ES-I3 (cell line): Measurements from ENCODE around the gene MTPN.

Experiments
- H3K36me3 ChIP-seq: 2 replicates; pipeline ENCODE4 v1.6.1; 2013; ENCODE audit warnings: mild to moderate bottlenecking, low read length, control low read depth, moderate library complexity; ENCODE audit not compliant: insufficient read depth
- H3K4me1 ChIP-seq: 2 replicates; pipeline ENCODE4 v1.6.1; 2013; ENCODE audit warnings: mild to moderate bottlenecking, control low read depth, low read length; ENCODE audit not compliant: insufficient read depth
- H3K9ac ChIP-seq: 2 replicates; pipeline ENCODE4 v1.6.1; 2013; ENCODE audit warnings: low read depth, mild to moderate bottlenecking, low read length, moderate library complexity
- H3K9me3 ChIP-seq: 2 replicates; pipeline ENCODE4 v1.6.1; 2013; ENCODE audit warnings: mild to moderate bottlenecking, low read length, moderate library complexity; ENCODE audit not compliant: control insufficient read depth, insufficient read depth

Gene MTPN

GRCh38 chr7:135933509-135934188 lies 43.5 kb downstream of the MTPN start:
- Histone ChIP-seq H3K9ac (no peak overlapping the region), H3K4me1 (peaks cover 10% of the 10 kb centered on the region), H3K9me3 (no peaks in the 10 kb centered on the region), H3K36me3 (no peaks in the 10 kb centered on the region)

GRCh38 chr7:135932131-135932530 lies 45.0 kb downstream of the MTPN start:
- Histone ChIP-seq H3K4me1 (peaks cover 10% of the 10 kb centered on the region), H3K9me3 (no peaks in the 10 kb centered on the region), H3K9ac (no peak overlapping the region), H3K36me3 (no peaks in the 10 kb centered on the region)

- no peaks in the 10 kb centered on the region for H3K36me3 ChIP-seq
- no peak overlapping the region for H3K9ac ChIP-seq
- H3K4me1 ChIP-seq = peaks cover 10% of the 10 kb centered on the region
- no peaks in the 10 kb centered on the region for H3K9me3 ChIP-seq
Measured at GRCh38 chr7:135930565-135931461, 46.3 kb downstream of the MTPN start.

- Histone ChIP-seq H3K36me3 (no peaks in the 10 kb centered on the region), H3K9ac (no peak overlapping the region), H3K9me3 (no peaks in the 10 kb centered on the region), H3K4me1 (peaks cover 10% of the 10 kb centered on the region)
Measured at GRCh38 chr7:135929722-135930141, 47.4 kb downstream of the MTPN start.

- Histone ChIP-seq H3K9ac (no peak overlapping the region), H3K9me3 (no peaks in the 10 kb centered on the region), H3K4me1 (peaks cover 10% of the 10 kb centered on the region), H3K36me3 (no peaks in the 10 kb centered on the region)
Measured at GRCh38 chr7:135929249-135929648, 47.9 kb downstream of the MTPN start.

- H3K36me3 ChIP-seq = no peaks in the 10 kb centered on the region
- no peak overlapping the region for H3K9ac ChIP-seq
- no peaks in the 10 kb centered on the region for H3K9me3 ChIP-seq
- peaks cover 10% of the 10 kb centered on the region for H3K4me1 ChIP-seq
Measured at GRCh38 chr7:135928136-135928535, 49.0 kb downstream of the MTPN start.

- H3K36me3 ChIP-seq = no peaks in the 10 kb centered on the region; the same call in 1 of the 2 replicates
- H3K4me1 ChIP-seq = no peaks in the 10 kb centered on the region; the same call in 1 of the 2 replicates
- no peaks in the 10 kb centered on the region; the same call in 1 of the 2 replicates for H3K9me3 ChIP-seq
- no peak overlapping the region for H3K9ac ChIP-seq
Measured at GRCh38 chr7:135925210-135925609, 51.9 kb downstream of the MTPN start.

- no peaks in the 10 kb centered on the region; the same call in 1 of the 2 replicates for H3K9me3 ChIP-seq
- H3K4me1 ChIP-seq = no peaks in the 10 kb centered on the region; the same call in 1 of the 2 replicates
- H3K36me3 ChIP-seq = no peaks in the 10 kb centered on the region; the same call in 1 of the 2 replicates
- H3K9ac ChIP-seq = no peak overlapping the region
Measured at GRCh38 chr7:135924302-135924701, 52.9 kb downstream of the MTPN start.

- no peaks in the 10 kb centered on the region; the same call in 1 of the 2 replicates for H3K9me3 ChIP-seq
- no peak overlapping the region for H3K9ac ChIP-seq
- no peaks in the 10 kb centered on the region; the same call in 1 of the 2 replicates for H3K36me3 ChIP-seq
- no peaks in the 10 kb centered on the region; the same call in 1 of the 2 replicates for H3K4me1 ChIP-seq
Measured at GRCh38 chr7:135922263-135922662, 54.9 kb downstream of the MTPN start.

GRCh38 chr7:135920478-135920877 lies 56.7 kb downstream of the MTPN start:
- H3K36me3 ChIP-seq = no peaks in the 10 kb centered on the region; the same call in 1 of the 2 replicates
- no peaks in the 10 kb centered on the region; the same call in 1 of the 2 replicates for H3K9me3 ChIP-seq
- no peaks in the 10 kb centered on the region; the same call in 1 of the 2 replicates for H3K4me1 ChIP-seq
- H3K9ac ChIP-seq = no peak overlapping the region

- no peak overlapping the region for H3K9ac ChIP-seq
- H3K36me3 ChIP-seq = no peaks in the 10 kb centered on the region; the same call in 1 of the 2 replicates
- H3K4me1 ChIP-seq = no peaks in the 10 kb centered on the region; the same call in 1 of the 2 replicates
- H3K9me3 ChIP-seq = no peaks in the 10 kb centered on the region; the same call in 1 of the 2 replicates
Measured at GRCh38 chr7:135919071-135919841, 57.9 kb downstream of the MTPN start.

GRCh38 chr7:135918134-135918533 lies 59.0 kb downstream of the MTPN start:
- no peak overlapping the region for H3K9ac ChIP-seq
- H3K4me1 ChIP-seq = no peaks in the 10 kb centered on the region
- H3K36me3 ChIP-seq = no peaks in the 10 kb centered on the region; the same call in 1 of the 2 replicates
- H3K9me3 ChIP-seq = no peaks in the 10 kb centered on the region; the same call in 1 of the 2 replicates

GRCh38 chr7:135917721-135918120 lies 59.4 kb downstream of the MTPN start:
- no peaks in the 10 kb centered on the region for H3K4me1 ChIP-seq
- H3K36me3 ChIP-seq = no peaks in the 10 kb centered on the region; the same call in 1 of the 2 replicates
- H3K9me3 ChIP-seq = no peaks in the 10 kb centered on the region; the same call in 1 of the 2 replicates
- H3K9ac ChIP-seq = no peak overlapping the region

GRCh38 chr7:135914346-135914745 lies 62.8 kb downstream of the MTPN start:
- Histone ChIP-seq H3K9me3 (no peaks in the 10 kb centered on the region), H3K9ac (no peak overlapping the region), H3K4me1 (no peaks in the 10 kb centered on the region), H3K36me3 (no peaks in the 10 kb centered on the region)
